Measurements from ENCODE around the gene SNX21. TPM values are rescaled to one million over a fixed set of nuclear protein-coding genes. Genes with fewer than 3 reads are reported as not detected.

SNX21 gene
- total and polyA plus RNA-seq, 4 donors = 15.9 to 34.4 (median 23.5) TPM

DNA sequence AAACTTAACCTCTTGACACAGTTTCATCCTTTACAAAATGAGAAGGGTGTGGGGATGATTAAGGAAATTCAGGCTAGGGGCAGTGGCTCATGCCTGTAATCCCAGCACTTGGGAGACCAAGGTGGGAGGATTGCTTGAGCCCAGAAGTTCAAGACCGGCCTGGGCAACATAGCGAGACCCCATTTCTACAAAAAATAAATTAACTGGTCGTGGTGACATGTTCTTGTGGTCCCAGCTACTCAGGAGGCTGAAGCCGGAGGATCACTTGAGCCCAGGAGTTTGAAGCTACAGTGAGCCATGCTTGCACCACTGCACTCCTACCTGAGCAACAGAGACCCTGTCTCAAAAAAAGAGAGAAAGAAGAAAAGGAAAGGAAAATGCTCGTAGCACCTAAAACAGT, 32.9 kb downstream of the SNX21 start:
- Histone ChIP-seq H3K36me3 (ENCODE audit: control insufficient read depth in 4 of 4, insufficient read depth in 4 of 4, low read length in 4 of 4) (no peaks in the 10 kb centered on the region), H3K27ac (ENCODE audit: low read depth in 1 of 2, low read length in 1 of 2) (no peak overlapping the region), H3K9ac (ENCODE audit: insufficient read depth in 1 of 2, low read length in 2 of 2) (no peak overlapping the region), H3K27me3 (ENCODE audit: control insufficient read depth in 3 of 3, insufficient read depth in 3 of 3, low read length in 2 of 3) (no peaks in the 10 kb centered on the region), H3K4me3 (no peak overlapping the region), H3K4me1 (ENCODE audit: control insufficient read depth in 5 of 5, insufficient read depth in 5 of 5, low read length in 5 of 5) (no peaks in the 10 kb centered on the region), H3K9me3 (ENCODE audit: control insufficient read depth in 4 of 4, insufficient read depth in 3 of 4, low read length in 3 of 4) (no peaks in the 10 kb centered on the region)
- TF ChIP-seq, protein P1, sequence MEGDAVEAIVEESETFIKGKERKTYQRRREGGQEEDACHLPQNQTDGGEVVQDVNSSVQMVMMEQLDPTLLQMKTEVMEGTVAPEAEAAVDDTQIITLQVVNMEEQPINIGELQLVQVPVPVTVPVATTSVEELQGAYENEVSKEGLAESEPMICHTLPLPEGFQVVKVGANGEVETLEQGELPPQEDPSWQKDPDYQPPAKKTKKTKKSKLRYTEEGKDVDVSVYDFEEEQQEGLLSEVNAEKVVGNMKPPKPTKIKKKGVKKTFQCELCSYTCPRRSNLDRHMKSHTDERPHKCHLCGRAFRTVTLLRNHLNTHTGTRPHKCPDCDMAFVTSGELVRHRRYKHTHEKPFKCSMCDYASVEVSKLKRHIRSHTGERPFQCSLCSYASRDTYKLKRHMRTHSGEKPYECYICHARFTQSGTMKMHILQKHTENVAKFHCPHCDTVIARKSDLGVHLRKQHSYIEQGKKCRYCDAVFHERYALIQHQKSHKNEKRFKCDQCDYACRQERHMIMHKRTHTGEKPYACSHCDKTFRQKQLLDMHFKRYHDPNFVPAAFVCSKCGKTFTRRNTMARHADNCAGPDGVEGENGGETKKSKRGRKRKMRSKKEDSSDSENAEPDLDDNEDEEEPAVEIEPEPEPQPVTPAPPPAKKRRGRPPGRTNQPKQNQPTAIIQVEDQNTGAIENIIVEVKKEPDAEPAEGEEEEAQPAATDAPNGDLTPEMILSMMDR (IDR thresholded peaks at IDR 0.05; ENCODE audit: control extremely low read depth, extremely low read depth) = no peak
- DNase-seq (no peak), ATAC-seq (ENCODE audit: insufficient read depth, low FRiP score) (no peak)
- 95 to 97% methylated on average over 5 of the region's 5 CpGs for WGBS, 2 donors

DNA sequence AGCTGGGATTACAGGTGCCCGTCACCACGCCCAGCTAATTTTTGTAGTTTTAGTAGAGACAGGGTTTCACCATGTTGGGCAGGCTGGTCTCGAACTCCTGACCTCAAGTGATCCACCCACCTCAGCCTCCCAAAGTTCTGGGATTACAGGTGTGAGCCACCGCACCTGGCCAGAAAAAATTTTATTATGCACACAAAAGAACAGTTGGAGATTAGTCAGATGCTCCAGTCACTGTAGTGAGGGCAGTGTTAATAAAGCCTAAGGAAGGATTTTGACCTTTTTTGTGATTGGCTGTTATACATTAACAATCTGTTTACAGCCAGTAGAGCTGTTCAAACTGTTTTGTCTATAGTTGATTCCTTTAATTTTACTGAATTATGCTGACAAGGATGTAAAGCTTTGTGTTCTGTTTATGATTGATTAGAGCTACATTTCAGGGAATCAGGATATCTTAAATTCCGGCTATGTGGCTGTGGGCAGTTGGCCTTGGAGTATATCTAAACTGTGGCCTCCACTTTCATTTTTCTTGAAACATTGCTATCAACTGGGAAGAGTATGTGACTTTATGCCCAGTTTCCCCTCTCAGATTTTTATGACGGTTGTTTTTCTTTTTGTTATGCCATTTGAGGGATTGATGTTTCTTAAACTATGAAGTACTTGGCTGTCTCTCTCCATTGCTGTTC, 33.7 kb downstream of the SNX21 start:
- H3K36me3 ChIP-seq (ENCODE audit: control insufficient read depth in 4 of 4, insufficient read depth in 4 of 4, low read length in 4 of 4) = no peaks in the 10 kb centered on the region
- TF ChIP-seq, protein P1 (IDR thresholded peaks at IDR 0.05; ENCODE audit: control extremely low read depth, extremely low read depth) = no peak
- no peaks in the 10 kb centered on the region for H3K4me1 ChIP-seq (ENCODE audit: control insufficient read depth in 5 of 5, insufficient read depth in 5 of 5, low read length in 5 of 5)
- H3K27ac ChIP-seq (ENCODE audit: low read depth in 1 of 2, low read length in 1 of 2) = no peak overlapping the region
- DNase-seq (no peak), ATAC-seq (ENCODE audit: insufficient read depth, low FRiP score) (no peak)
- H3K9me3 ChIP-seq (ENCODE audit: control insufficient read depth in 4 of 4, insufficient read depth in 3 of 4, low read length in 3 of 4) = no peaks in the 10 kb centered on the region
- H3K9ac ChIP-seq (ENCODE audit: insufficient read depth in 1 of 2, low read length in 2 of 2) = no peak overlapping the region
- H3K27me3 ChIP-seq (ENCODE audit: control insufficient read depth in 3 of 3, insufficient read depth in 3 of 3, low read length in 2 of 3) = no peaks in the 10 kb centered on the region
- WGBS, 2 donors = 88 to 93% methylated on average over 6 of the region's 6 CpGs
- no peak overlapping the region for H3K4me3 ChIP-seq

DNA sequence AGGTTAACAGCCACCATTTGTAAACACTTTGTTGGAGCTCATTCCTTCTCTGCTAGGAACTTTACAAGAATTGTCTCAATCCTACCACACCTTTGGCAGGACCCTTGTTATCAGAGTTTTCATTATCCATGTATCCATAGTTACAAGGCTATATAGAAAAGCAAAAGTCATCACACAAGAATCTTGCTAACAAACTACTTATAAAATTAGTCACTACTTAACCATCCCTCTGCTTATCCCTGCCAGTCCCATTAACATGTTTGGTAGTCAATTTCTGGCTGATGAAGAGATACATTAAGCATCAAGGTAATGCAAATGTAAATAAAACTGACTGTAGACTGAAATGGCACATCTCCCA, 34.2 kb downstream of the SNX21 start:
- H3K4me3 ChIP-seq = no peak overlapping the region
- no peak overlapping the region for H3K27ac ChIP-seq (ENCODE audit: low read depth in 1 of 2, low read length in 1 of 2)
- no peak for ATAC-seq (ENCODE audit: insufficient read depth, low FRiP score)
- H3K36me3 ChIP-seq (ENCODE audit: control insufficient read depth in 4 of 4, insufficient read depth in 4 of 4, low read length in 4 of 4) = no peaks in the 10 kb centered on the region
- H3K27me3 ChIP-seq (ENCODE audit: control insufficient read depth in 3 of 3, insufficient read depth in 3 of 3, low read length in 2 of 3) = no peaks in the 10 kb centered on the region
- no peaks in the 10 kb centered on the region for H3K4me1 ChIP-seq (ENCODE audit: control insufficient read depth in 5 of 5, insufficient read depth in 5 of 5, low read length in 5 of 5)
- no peaks in the 10 kb centered on the region for H3K9me3 ChIP-seq (ENCODE audit: control insufficient read depth in 4 of 4, insufficient read depth in 3 of 4, low read length in 3 of 4)
- H3K9ac ChIP-seq (ENCODE audit: insufficient read depth in 1 of 2, low read length in 2 of 2) = no peak overlapping the region
- TF ChIP-seq, protein P1 (IDR thresholded peaks at IDR 0.05; ENCODE audit: control extremely low read depth, extremely low read depth) = no peak
- DNase-seq = no peak

GRCh38 chr20:45872626-45873025, 39.0 kb downstream of the SNX21 start:
- peaks cover under 1 to 11% (median 8%) of the 10 kb centered on the region in 4 donors for H3K36me3 ChIP-seq (ENCODE audit: control insufficient read depth in 4 of 4, insufficient read depth in 4 of 4, low read length in 4 of 4)
- 91 to 92% methylated on average over 4 of the region's 4 CpGs for WGBS, 2 donors

More at GRCh38 chr20:45872626-45873025, 39.0 kb downstream of the SNX21 start:
- DNase-seq = no peak
- Histone ChIP-seq H3K9me3 (ENCODE audit: control insufficient read depth in 4 of 4, insufficient read depth in 3 of 4, low read length in 3 of 4) (no peaks in the 10 kb centered on the region), H3K9ac (ENCODE audit: insufficient read depth in 1 of 2, low read length in 2 of 2) (no peak overlapping the region), H3K27ac (ENCODE audit: low read depth in 1 of 2, low read length in 1 of 2) (no peak overlapping the region), H3K27me3 (ENCODE audit: control insufficient read depth in 3 of 3, insufficient read depth in 3 of 3, low read length in 2 of 3) (no peaks in the 10 kb centered on the region), H3K4me1 (ENCODE audit: control insufficient read depth in 5 of 5, insufficient read depth in 5 of 5, low read length in 5 of 5) (no peaks in the 10 kb centered on the region), H3K4me3 (no peak overlapping the region)
- ATAC-seq (ENCODE audit: insufficient read depth, low FRiP score) = no peak
- TF ChIP-seq, protein P1 (IDR thresholded peaks at IDR 0.05; ENCODE audit: control extremely low read depth, extremely low read depth) = no peak
